HG03039 (cell line): ENCODE results near the gene PTDSS2.

Experiments
- ATAC-seq: cut with Tn5 transposase; IDR thresholded peaks from one replicate; pipeline ENCODE4 v1.9.1; 2021; ENCODE audit warnings: mild to moderate bottlenecking, moderate library complexity; ENCODE audit not compliant: unreplicated experiment

PTDSS2 gene

GRCh38 chr11:521177-521688, 71.2 kb downstream of the PTDSS2 start:
- ATAC-seq: no peak

- no peak for ATAC-seq
These were observed 76.1 kb downstream of the PTDSS2 start for GRCh38 chr11:526192-526591.

- no peak for ATAC-seq
These were observed 78.2 kb downstream of the PTDSS2 start for GRCh38 chr11:528166-528814.

- no peak for ATAC-seq
These were observed 79.0 kb downstream of the PTDSS2 start for GRCh38 chr11:528815-529727.

- no peak for ATAC-seq
These were observed 79.8 kb downstream of the PTDSS2 start for GRCh38 chr11:529728-530411.

- no peak for ATAC-seq
These were observed 81.1 kb downstream of the PTDSS2 start for GRCh38 chr11:530960-531831.

GRCh38 chr11:531919-532526, 81.9 kb downstream of the PTDSS2 start:
- ATAC-seq: no peak

- ATAC-seq: no peak
These were observed 82.5 kb downstream of the PTDSS2 start for GRCh38 chr11:532527-532985.

- no peak for ATAC-seq
These were observed 83.0 kb downstream of the PTDSS2 start for GRCh38 chr11:532986-533585.

- no peak for ATAC-seq
These were observed 83.7 kb downstream of the PTDSS2 start for GRCh38 chr11:533586-534395.

- peak; percentile 2 for ATAC-seq
These were observed 84.5 kb downstream of the PTDSS2 start for GRCh38 chr11:534396-535209.

- ATAC-seq: no peak
These were observed 85.1 kb downstream of the PTDSS2 start for GRCh38 chr11:535210-535518.

- peak; percentile 69 for ATAC-seq
These were observed 85.7 kb downstream of the PTDSS2 start, which contains the start of gene HRAS for GRCh38 chr11:535519-536454. TSS of gene HRAS (minus strand) at chr11:535576.

GRCh38 chr11:536841-537621, 87.0 kb downstream of the PTDSS2 start, which contains the start of gene LRRC56:
TSS of gene LRRC56 (plus strand) at chr11:537527. CDS start at chr11:540685, 3,158 bp downstream.
- ATAC-seq: peak; percentile 40

- ATAC-seq: no peak
These were observed 87.7 kb downstream of the PTDSS2 start for GRCh38 chr11:537622-538430.
